GM20000 (cell line): Measurements from ENCODE around the gene TNFRSF9.

Experiments used
- DNase-seq: peaks from one replicate; pipeline ENCODE4 v3.0.0; 2012; ENCODE audit warnings: low spot score
- TF ChIP-seq, protein P1 (sequence below): IDR thresholded peaks from 2 replicates; pipeline ENCODE4 v1.5.1; 2012; ENCODE audit warnings: mild to moderate bottlenecking, control low read depth; ENCODE audit errors: extremely low read depth, missing control alignments

Gene TNFRSF9

DNA sequence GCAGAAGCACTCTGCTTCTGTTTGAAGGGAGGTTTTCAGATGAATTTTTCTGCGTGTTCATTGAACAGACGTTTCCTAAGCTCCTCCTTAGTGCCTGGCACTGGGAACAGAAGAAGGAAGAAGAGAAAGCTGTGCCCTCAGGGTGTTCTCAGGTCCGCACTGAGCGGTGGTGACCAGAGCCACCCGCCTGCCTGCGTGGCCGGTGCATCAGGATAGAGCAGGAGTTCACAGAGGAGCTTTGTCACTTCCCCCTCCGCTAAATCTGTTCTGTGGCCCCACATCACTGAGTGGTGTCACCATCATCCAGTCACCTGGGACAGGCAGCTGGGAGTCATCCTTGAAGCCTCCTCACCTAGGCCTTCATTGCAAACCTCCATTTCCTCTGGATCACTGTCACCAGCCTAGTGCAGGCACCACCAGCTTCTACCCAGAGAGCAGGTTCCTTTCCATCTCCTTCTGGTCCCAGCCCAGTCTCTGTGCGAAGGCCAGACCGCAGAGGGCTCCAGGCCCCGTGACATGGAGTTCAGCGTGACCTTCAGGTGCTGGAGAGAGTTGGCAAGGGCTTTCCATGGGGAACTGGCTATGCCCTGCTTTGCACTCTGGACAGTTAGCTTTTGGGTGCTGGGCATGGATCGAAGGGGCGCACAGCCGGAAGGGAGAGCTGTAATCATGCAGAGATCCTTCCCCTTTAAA lies 42.6 kb upstream of the TNFRSF9 start:
- TF ChIP-seq, protein P1, sequence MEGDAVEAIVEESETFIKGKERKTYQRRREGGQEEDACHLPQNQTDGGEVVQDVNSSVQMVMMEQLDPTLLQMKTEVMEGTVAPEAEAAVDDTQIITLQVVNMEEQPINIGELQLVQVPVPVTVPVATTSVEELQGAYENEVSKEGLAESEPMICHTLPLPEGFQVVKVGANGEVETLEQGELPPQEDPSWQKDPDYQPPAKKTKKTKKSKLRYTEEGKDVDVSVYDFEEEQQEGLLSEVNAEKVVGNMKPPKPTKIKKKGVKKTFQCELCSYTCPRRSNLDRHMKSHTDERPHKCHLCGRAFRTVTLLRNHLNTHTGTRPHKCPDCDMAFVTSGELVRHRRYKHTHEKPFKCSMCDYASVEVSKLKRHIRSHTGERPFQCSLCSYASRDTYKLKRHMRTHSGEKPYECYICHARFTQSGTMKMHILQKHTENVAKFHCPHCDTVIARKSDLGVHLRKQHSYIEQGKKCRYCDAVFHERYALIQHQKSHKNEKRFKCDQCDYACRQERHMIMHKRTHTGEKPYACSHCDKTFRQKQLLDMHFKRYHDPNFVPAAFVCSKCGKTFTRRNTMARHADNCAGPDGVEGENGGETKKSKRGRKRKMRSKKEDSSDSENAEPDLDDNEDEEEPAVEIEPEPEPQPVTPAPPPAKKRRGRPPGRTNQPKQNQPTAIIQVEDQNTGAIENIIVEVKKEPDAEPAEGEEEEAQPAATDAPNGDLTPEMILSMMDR = no peak
- DNase-seq = no peak

DNA sequence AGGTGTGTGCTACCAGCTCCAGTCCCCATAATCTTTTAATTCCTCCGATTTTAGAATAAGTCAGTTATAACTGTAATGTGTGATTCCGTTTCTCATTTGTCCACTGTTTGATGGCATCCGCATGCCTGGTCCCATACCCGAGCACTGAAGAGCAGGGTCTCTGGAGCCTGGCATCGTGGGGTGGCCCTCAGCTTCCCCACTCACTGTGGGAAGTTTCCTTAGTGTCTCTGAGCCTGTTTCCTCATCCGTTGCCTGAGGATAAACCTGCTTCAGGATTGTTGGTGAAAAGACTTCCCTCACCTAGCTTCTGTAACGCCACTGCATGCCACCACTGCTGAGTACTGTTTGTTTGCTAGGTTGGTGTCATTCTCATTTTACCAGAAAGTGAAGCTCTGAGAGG lies 40.3 kb upstream of the TNFRSF9 start:
- TF ChIP-seq, protein P1 = no peak
- DNase-seq = no peak

DNA sequence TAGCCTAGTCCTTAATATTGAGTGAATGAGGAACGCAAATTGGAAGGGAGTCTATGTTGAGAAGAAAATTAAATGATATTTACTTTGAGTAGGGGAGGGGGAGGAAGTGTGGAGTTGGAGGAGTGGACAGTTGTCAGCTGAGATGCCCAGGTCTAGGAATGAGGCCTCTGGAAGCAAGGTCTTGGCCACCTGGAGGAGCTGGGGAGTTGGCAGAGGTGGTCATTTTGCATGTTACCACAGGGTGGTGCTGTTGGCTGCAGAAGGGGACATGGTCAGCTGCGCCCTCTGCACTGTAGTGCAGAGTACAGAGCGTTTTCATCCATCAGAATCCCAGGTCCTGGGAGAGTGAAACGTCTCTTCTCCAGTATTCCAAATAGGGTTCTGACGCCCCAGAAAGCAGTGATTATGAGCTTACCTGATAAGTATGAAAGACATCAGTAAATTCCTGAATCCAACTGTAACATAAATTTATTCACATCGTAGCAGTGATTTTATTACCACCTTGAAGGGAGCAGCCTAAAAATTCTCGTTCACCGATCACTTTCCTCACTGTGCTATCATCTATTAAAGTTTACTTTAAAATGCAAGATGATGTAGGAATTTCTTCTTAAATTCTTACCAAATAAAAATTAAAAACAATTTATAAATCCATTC lies 34.7 kb upstream of the TNFRSF9 start:
- TF ChIP-seq, protein P1 = peak; percentile 60
- peak; percentile 61 for DNase-seq

GRCh38 chr1:7973086-7973485 lies 32.4 kb upstream of the TNFRSF9 start:
- DNase-seq = no peak
- TF ChIP-seq, protein P1 = no peak

GRCh38 chr1:7972285-7972684 lies 31.6 kb upstream of the TNFRSF9 start:
- DNase-seq = no peak
- TF ChIP-seq, protein P1 = no peak

- TF ChIP-seq, protein P1 = no peak
- no peak for DNase-seq
Observed at GRCh38 chr1:7971024-7971423, 30.4 kb upstream of the TNFRSF9 start.

DNA sequence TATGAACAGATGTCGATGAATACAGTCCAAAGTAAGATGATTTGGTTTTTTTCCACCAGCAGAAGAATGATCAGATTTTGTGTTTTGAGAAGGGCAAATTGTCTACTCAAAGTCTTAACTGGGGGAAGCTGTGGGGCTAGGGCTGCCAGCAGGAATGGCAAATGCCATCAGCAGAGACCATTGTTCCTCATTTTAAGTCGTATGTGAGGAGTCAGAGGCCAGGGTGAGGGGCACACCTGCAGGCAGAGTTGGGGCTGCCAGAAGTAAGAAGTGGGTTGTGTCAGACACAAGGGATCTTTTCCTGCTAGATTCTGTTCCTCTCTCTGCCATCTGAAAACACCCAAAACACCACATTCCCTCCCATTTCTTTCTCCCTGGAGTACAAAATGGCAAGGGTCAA lies 29.6 kb upstream of the TNFRSF9 start:
- TF ChIP-seq, protein P1 = no peak
- no peak for DNase-seq
